ENCODE results near the gene DUSP9. TPM values are rescaled to one million over a fixed set of nuclear protein-coding genes. Genes with fewer than 3 reads are reported as not detected.
A peak's percentile ranks its signal among the peaks of the same experiment; 100 is the strongest.

DUSP9 gene
- total and polyA plus RNA-seq, 2 experiments from 2014 or later: 75.5 to 86.2 TPM

- Histone ChIP-seq H3K36me3 (replicated peaks; ENCODE audit: insufficient read depth, low read depth) (no peaks in the 10 kb centered on the region), H3K27me3 (no peaks in the 10 kb centered on the region), H3K79me2 (no peaks in the 10 kb centered on the region), H4K20me1 (ENCODE audit: insufficient read depth, poor library complexity, severe bottlenecking) (no peaks in the 10 kb centered on the region), H3K4me1 (ENCODE audit: insufficient read depth) (peaks cover 7% of the 10 kb centered on the region), H3K9me2 (replicated peaks; ENCODE audit: insufficient read depth) (no peaks in the 10 kb centered on the region), H3K4me2 (no peak overlapping the region), H3K27ac (no peak overlapping the region), H3K9me3 (ENCODE audit: low read depth) (peaks cover 3% of the 10 kb centered on the region), H3K4me3 (no peak overlapping the region), H2AFZ (no peak overlapping the region)
- TF ChIP-seq CTCF (IDR thresholded peaks at IDR 0.05; ENCODE audit: poor library complexity): no peak
- no peak for TF ChIP-seq EZH2phosphoT487 (IDR thresholded peaks at IDR 0.05; ENCODE audit: low read depth, severe bottlenecking, unreplicated experiment)
- no peak for TF ChIP-seq EZH2 (IDR thresholded peaks at IDR 0.05; ENCODE audit: borderline replicate concordance)
- 79% methylated on average over 5 of the region's 6 CpGs for WGBS (ENCODE audit: low lambda C conversion rate, missing lambda C conversion rate)
- no peak for DNase-seq (ENCODE audit: low spot score)
Observed at GRCh38 chrX:153635388-153635787, 11.6 kb upstream of the DUSP9 start.

- WGBS (ENCODE audit: low lambda C conversion rate, missing lambda C conversion rate): 82% methylated on average over 21 of the region's 21 CpGs
- Histone ChIP-seq H3K4me3 (no peak overlapping the region), H4K20me1 (ENCODE audit: insufficient read depth, poor library complexity, severe bottlenecking) (no peaks in the 10 kb centered on the region), H3K4me1 (ENCODE audit: insufficient read depth) (peaks cover 7% of the 10 kb centered on the region), H3K36me3 (replicated peaks; ENCODE audit: insufficient read depth, low read depth) (no peaks in the 10 kb centered on the region), H3K4me2 (no peak overlapping the region), H2AFZ (no peak overlapping the region), H3K79me2 (no peaks in the 10 kb centered on the region), H3K27ac (no peak overlapping the region), H3K9me3 (ENCODE audit: low read depth) (peaks cover 3% of the 10 kb centered on the region), H3K27me3 (no peaks in the 10 kb centered on the region), H3K9me2 (replicated peaks; ENCODE audit: insufficient read depth) (no peaks in the 10 kb centered on the region)
- TF ChIP-seq CTCF (IDR thresholded peaks at IDR 0.05; ENCODE audit: poor library complexity): no peak
- peak; percentile 35 for DNase-seq (ENCODE audit: low spot score)
Observed at GRCh38 chrX:153635788-153636668, 11.0 kb upstream of the DUSP9 start.

- Histone ChIP-seq H2AFZ (no peak overlapping the region), H3K9me2 (replicated peaks; ENCODE audit: insufficient read depth) (no peaks in the 10 kb centered on the region), H3K79me2 (no peaks in the 10 kb centered on the region), H3K4me1 (ENCODE audit: insufficient read depth) (peaks cover 7% of the 10 kb centered on the region), H3K4me2 (no peak overlapping the region), H3K36me3 (replicated peaks; ENCODE audit: insufficient read depth, low read depth) (no peaks in the 10 kb centered on the region), H3K27me3 (no peaks in the 10 kb centered on the region), H4K20me1 (ENCODE audit: insufficient read depth, poor library complexity, severe bottlenecking) (no peaks in the 10 kb centered on the region), H3K27ac (no peak overlapping the region), H3K4me3 (no peak overlapping the region), H3K9me3 (ENCODE audit: low read depth) (no peaks in the 10 kb centered on the region)
- WGBS (ENCODE audit: low lambda C conversion rate, missing lambda C conversion rate): 68% methylated on average over 5 of the region's 5 CpGs
- no peak for TF ChIP-seq EZH2 (IDR thresholded peaks at IDR 0.05; ENCODE audit: borderline replicate concordance)
- TF ChIP-seq EZH2phosphoT487 (IDR thresholded peaks at IDR 0.05; ENCODE audit: low read depth, severe bottlenecking, unreplicated experiment): no peak
- TF ChIP-seq CTCF (IDR thresholded peaks at IDR 0.05; ENCODE audit: poor library complexity): no peak
- no peak for DNase-seq (ENCODE audit: low spot score)
Observed at GRCh38 chrX:153636716-153637115, 10.3 kb upstream of the DUSP9 start.
